Ovary (tissue), 9 donors: ENCODE results near the gene SBF2. TPM values are rescaled to one million over a fixed set of nuclear protein-coding genes. Genes with fewer than 3 reads are reported as not detected.

ENCODE experiments used
- DNase-seq, 5 donors: peaks; one replicate each; pipeline ENCODE4 v3.0.0-alpha.2; 2019 to 2020
- H3K27ac ChIP-seq, 2 donors: fragments of 200-600 bp; one replicate each; pipeline versions ENCODE4 v1.5.1 to v1.8.0; 2019 to 2022
- H3K27me3 ChIP-seq: fragments of 200-600 bp; one replicate; pipeline ENCODE4 v1.8.0; 2022
- H3K36me3 ChIP-seq: fragments of 200-600 bp; sonication (generic); one replicate; pipeline ENCODE4 v1.5.1; 2019
- H3K4me1 ChIP-seq: one replicate; pipeline ENCODE4 v1.8.1; 2013; ENCODE audit warnings: mild to moderate bottlenecking, moderate library complexity; ENCODE audit not compliant: insufficient read depth
- H3K4me3 ChIP-seq: fragments of 200-600 bp; sonication (generic); one replicate; pipeline ENCODE4 v1.5.1; 2017
- H3K9me3 ChIP-seq, 2 donors: fragments of 200-600 bp in 1 of 2; sonication (generic) in 1 of 2; one replicate each; pipeline versions ENCODE4 v1.5.1 to v1.8.1; 2013 to 2019; ENCODE audit warnings: mild to moderate bottlenecking in 1 of 2, moderate library complexity in 1 of 2
- CTCF ChIP-seq, 3 donors: fragments of 450-650 bp in 2 of 3; fragments of 200-600 bp in 1 of 3; IDR thresholded peaks; one replicate each; pipeline versions ENCODE4 v1.5.1 to v1.8.0; 2016 to 2022; ENCODE audit warnings: antibody characterized with exemption in 3 of 3, mild to moderate bottlenecking in 1 of 3
- EP300 ChIP-seq: sonication (generic); formaldehyde crosslinking; IDR thresholded peaks from one replicate; pipeline ENCODE4 v1.6.1; 2017; ENCODE audit warnings: antibody characterized with exemption
- POLR2A ChIP-seq: fragments of 450-650 bp; IDR thresholded peaks from one replicate; pipeline ENCODE4 v1.6.1; 2017; ENCODE audit warnings: antibody characterized with exemption, mild to moderate bottlenecking, moderate library complexity
- WGBS, 3 donors: extraction: QIAGEN DNeasy Blood & Tissue Kit in 1 of 3; methylation state at CpG; one replicate each; pipeline versions ENCODE4 v1.1.5 to v1.1.7; 2013 to 2017; 5-methylcytosine and 5-hydroxymethylcytosine counted together
- intact Hi-C, 4 donors: fragments of 100-400 bp; cut with DNase I; formaldehyde crosslinking; loops; one replicate each; pipeline versions ENCODE4 v1.11.0 to v1.15.1; 2022 to 2023
- polyA plus RNA-seq, 2 donors: library from polyadenylated mRNA; stranded (reverse); fragments of 200-250 nt in 1 of 2; fragments of 350-450 nt in 1 of 2; fragmentation: Illumina TruSeq in 1 of 2; extraction: RNeasy Lipid Tissue Mini Kit (QIAGEN cat#74804) in 1 of 2; gene quantifications; one replicate each; pipeline ENCODE4 v1.2.3, GENCODE V29; 2013 to 2014
- total RNA-seq, 7 donors: library from RNA; depleted of rRNA in 2 of 7; stranded (reverse); fragments of >200 nt in 2 of 7; fragmentation: NEBNext Ultra II Directional in 3 of 7; extraction: Animal tissue kit (Norgen Biotek cat#: 25700) in 3 of 7; gene quantifications; one replicate each; pipeline versions ENCODE4 v1.1.0 to v1.2.4, GENCODE V29; 2016 to 2023
- donor health status: DM: no; HTN: no; CAD: no; lungs with moderate emphysema.
- donor health status: DM: no; HTN: no; CAD: no.
- donor health status: Bipolar disorder and iron deficiency.
- donor health status: DM: yes; HTN: yes; CAD: no.
- donor health status: DM: no; HTN: no; CAD: no.
- donor health status: DM: yes; HTN: yes; CAD: no.

The SBF2 gene
- total and polyA plus RNA-seq, 9 donors = 27.4 to 77.5 (median 50.8) TPM

- H3K36me3 ChIP-seq = no peaks in the 10 kb centered on the region
- no peak overlapping the region for H3K4me3 ChIP-seq
- no peaks in the 10 kb centered on the region for H3K27me3 ChIP-seq
- 75 to 80% (median 78%) methylated on average over 4 of the region's 4 CpGs for WGBS, 3 donors
- peak in 4 of 5 donors; percentile 13 to 55 (median 24) for DNase-seq
- H3K27ac ChIP-seq = no peak overlapping the region
- H3K9me3 ChIP-seq = no peaks in the 10 kb centered on the region
- TF ChIP-seq POLR2A = no peak
- TF ChIP-seq EP300 = no peak
- peak; percentile 21 to 49 (median 35) for TF ChIP-seq CTCF (IDR thresholded peaks at IDR 0.05)
- intact Hi-C loops = no loop called here
- H3K4me1 ChIP-seq = no peaks in the 10 kb centered on the region
Measured at GRCh38 chr11:9861860-9862725, 431.9 kb downstream of the SBF2 start.

DNA sequence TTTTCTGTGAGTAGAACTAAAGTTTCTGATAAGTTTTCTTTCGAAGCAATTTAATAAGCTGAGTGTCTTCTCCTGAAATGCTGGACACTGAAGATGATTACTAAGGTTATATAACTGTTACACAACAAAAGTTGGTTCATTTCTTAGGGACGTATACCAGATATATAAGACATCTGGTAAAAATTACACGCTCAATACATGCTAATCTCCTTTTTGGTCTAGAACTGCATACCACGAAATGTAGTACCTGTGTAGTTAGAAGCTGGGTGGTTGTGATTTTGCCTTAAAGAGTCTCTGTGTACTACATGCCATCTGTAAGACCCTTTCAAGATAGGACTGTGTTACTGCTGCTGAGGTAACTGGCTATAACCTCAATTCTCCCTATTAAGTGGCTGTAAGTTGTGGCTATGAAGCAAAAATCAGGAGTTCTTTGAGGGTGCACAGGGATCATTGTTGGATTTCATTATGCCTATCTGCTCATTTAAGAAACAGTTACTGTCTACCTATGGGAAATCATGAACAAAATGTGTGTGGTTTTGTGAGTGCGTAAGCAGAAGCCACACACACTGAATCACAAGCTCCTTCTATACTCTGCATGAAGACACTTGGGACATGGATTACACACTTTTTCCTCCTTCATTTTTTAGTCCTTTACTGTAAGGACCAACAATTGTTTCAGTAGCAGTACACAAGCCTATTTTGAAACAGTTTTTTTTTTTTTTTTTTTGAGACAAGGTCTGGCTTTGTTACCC is 434.3 kb downstream of the SBF2 start:
- Histone ChIP-seq H3K4me3 (no peak overlapping the region), H3K27ac (no peak overlapping the region), H3K36me3 (no peaks in the 10 kb centered on the region), H3K9me3 (no peaks in the 10 kb centered on the region), H3K27me3 (no peaks in the 10 kb centered on the region), H3K4me1 (no peaks in the 10 kb centered on the region)
- intact Hi-C loops = loop anchor here in 1 of 4 donors (10.0 kb wide), 1 partner anchor 85 kb away; no protein-coding TSS in a partner anchor
- WGBS, 3 donors = 77 to 83% (median 81%) methylated on average over 5 of the region's 5 CpGs
- no peak for TF ChIP-seq POLR2A
- no peak for TF ChIP-seq EP300
- no peak for TF ChIP-seq CTCF (IDR thresholded peaks at IDR 0.05)
- DNase-seq = no peak

DNA sequence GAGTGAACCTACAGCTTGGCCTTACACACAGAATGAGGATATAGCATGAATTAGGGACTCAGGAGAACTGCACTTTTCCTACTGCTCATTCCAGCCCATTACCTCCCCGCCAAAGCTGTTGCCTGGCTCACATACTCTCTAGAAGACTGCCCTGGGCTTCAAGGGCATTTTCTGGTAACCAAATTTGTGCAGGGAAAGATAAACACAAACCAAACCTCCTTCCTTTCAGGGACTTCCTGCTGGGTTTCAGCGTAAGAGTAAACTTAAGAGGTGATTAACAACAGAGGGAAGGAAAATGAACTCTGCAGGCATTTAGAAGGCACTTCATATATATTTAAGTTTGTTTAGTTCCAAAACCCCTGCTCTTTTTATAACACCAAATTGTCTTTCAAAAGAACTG is 435.2 kb downstream of the SBF2 start:
- no peaks in the 10 kb centered on the region for H3K36me3 ChIP-seq
- H3K27ac ChIP-seq = no peak overlapping the region
- 10 to 36% (median 15%) methylated on average over 2 of the region's 2 CpGs for WGBS, 3 donors
- no peaks in the 10 kb centered on the region for H3K4me1 ChIP-seq
- no peaks in the 10 kb centered on the region for H3K9me3 ChIP-seq
- no peaks in the 10 kb centered on the region for H3K27me3 ChIP-seq
- no peak for DNase-seq
- intact Hi-C loops = loop anchor here in 1 of 4 donors (10.0 kb wide), 1 partner anchor 84 kb away; no protein-coding TSS in a partner anchor
- no peak for TF ChIP-seq CTCF (IDR thresholded peaks at IDR 0.05)
- TF ChIP-seq POLR2A = no peak
- no peak for TF ChIP-seq EP300
- no peak overlapping the region for H3K4me3 ChIP-seq

DNA sequence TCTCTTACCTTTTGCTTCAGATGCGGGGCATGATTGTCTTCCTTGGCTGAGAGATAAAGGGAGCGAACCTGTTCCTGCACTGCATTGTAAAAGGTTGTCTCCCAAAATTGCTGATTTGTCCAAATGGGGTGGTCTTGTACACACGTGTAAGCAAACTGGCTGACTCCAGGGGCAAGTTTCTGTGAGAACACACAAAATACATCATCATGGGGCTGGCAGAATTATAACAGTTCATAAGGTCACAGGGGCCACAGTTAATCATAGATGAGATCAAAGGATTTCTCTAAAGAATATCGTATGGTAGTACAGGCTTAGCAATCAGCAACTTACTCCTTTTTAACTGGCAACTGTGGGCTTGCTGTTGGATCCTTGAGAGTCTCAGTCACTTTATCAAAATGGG is 435.8 kb downstream of the SBF2 start:
- H3K36me3 ChIP-seq = no peaks in the 10 kb centered on the region
- intact Hi-C loops = loop anchor here in 1 of 4 donors (10.0 kb wide), 1 partner anchor 83 kb away; no protein-coding TSS in a partner anchor
- WGBS, 3 donors = 22 to 52% (median 37%) methylated on average over 4 of the region's 4 CpGs
- H3K4me1 ChIP-seq = no peaks in the 10 kb centered on the region
- no peak overlapping the region for H3K27ac ChIP-seq
- no peak for DNase-seq
- no peaks in the 10 kb centered on the region for H3K9me3 ChIP-seq
- no peak for TF ChIP-seq EP300
- no peak for TF ChIP-seq CTCF (IDR thresholded peaks at IDR 0.05)
- no peak for TF ChIP-seq POLR2A
- H3K4me3 ChIP-seq = no peak overlapping the region
- H3K27me3 ChIP-seq = no peaks in the 10 kb centered on the region
